Measurements from ENCODE around the gene COL4A6. TPM values are rescaled to one million over a fixed set of nuclear protein-coding genes. Genes with fewer than 3 reads are reported as not detected.

Gene COL4A6
- polyA plus RNA-seq, 1 experiment, result 20.2 TPM

DNA sequence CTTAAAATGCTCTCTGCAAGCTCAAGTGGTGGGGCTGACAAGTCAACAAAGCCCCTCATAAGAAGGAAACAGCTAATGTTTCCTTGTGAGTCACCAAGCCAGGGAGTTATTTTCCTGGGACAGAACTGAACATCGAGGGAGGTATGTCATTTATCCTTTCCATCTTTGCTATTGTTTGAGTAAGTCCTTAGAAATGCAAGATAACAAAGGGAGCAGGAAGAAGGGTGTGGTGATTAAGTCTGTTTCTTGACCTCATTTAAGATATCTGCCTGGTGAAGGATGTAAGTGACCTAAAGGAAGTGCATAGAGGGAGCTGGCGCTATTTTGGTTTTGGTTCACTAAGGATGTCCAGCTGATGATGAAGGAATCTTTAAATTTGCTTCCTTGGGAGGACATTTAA, 306.8 kb downstream of the COL4A6 start:
- ChIA-PET CTCF (interaction anchor here (0.5 kb wide), 1 partner anchor 449 kb away, joined by 3 read pairs; no protein-coding TSS in a partner anchor), POLR2A (no interaction called here)
- Histone ChIP-seq H3K4me3 (ENCODE audit: low read depth, low read length) (no peak overlapping the region), H3K27me3 (ENCODE audit: control insufficient read depth, insufficient read depth, low read length) (no peaks in the 10 kb centered on the region), H3K27ac (ENCODE audit: low read depth, low read length) (no peak overlapping the region), H3K9me3 (ENCODE audit: control insufficient read depth, insufficient read depth, low read length) (no peaks in the 10 kb centered on the region)
- TF ChIP-seq, protein P1, sequence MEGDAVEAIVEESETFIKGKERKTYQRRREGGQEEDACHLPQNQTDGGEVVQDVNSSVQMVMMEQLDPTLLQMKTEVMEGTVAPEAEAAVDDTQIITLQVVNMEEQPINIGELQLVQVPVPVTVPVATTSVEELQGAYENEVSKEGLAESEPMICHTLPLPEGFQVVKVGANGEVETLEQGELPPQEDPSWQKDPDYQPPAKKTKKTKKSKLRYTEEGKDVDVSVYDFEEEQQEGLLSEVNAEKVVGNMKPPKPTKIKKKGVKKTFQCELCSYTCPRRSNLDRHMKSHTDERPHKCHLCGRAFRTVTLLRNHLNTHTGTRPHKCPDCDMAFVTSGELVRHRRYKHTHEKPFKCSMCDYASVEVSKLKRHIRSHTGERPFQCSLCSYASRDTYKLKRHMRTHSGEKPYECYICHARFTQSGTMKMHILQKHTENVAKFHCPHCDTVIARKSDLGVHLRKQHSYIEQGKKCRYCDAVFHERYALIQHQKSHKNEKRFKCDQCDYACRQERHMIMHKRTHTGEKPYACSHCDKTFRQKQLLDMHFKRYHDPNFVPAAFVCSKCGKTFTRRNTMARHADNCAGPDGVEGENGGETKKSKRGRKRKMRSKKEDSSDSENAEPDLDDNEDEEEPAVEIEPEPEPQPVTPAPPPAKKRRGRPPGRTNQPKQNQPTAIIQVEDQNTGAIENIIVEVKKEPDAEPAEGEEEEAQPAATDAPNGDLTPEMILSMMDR (IDR thresholded peaks at IDR 0.05; ENCODE audit: low read depth, low read length), result no peak
- no peak for DNase-seq (ENCODE audit: low read depth, low spot score)

DNA sequence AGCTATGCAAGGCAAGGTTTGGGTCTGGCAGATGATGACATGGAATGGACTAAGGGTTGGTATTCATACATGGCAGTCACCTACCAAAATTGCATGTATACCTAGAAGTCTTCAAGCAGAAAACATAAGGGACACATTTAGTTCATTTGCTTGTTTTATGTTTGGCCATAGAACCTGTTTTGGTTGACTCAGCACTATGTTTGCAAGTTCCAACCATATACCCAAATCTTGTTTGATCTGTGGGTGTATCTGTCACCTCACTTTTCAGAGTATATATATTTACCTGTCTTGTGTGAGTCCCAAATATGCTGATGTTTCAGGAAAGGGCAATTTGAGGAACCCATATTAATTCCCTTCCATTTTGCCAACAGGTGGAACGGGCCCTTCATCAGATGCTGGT, 307.3 kb downstream of the COL4A6 start:
- no peaks in the 10 kb centered on the region for H3K9me3 ChIP-seq (ENCODE audit: control insufficient read depth, insufficient read depth, low read length)
- H3K4me3 ChIP-seq (ENCODE audit: low read depth, low read length), result no peak overlapping the region
- TF ChIP-seq, protein P1 (IDR thresholded peaks at IDR 0.05; ENCODE audit: low read depth, low read length), result no peak
- H3K27me3 ChIP-seq (ENCODE audit: control insufficient read depth, insufficient read depth, low read length), result no peaks in the 10 kb centered on the region
- ChIA-PET POLR2A (no interaction called here), CTCF (no interaction called here)
- H3K27ac ChIP-seq (ENCODE audit: low read depth, low read length), result no peak overlapping the region
- no peak for DNase-seq (ENCODE audit: low read depth, low spot score)

DNA sequence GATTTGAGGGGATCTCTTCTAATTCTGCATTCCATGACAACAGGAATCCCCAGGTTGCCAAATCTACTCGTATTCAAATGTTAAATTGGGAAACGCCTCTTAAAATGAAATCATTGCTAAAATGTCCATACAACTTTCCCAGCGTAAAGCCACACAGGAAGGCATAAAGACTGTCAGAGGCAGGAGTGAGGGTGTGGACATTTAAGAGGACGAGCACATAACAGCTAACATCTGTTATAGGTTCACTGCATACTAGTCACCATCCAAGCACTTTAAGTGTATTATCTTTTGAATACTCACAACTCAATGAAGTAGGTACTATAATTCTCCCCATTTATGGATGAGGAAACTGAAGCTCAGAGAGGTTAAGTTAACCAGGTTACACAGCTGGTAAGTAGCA, 311.1 kb downstream of the COL4A6 start:
- DNase-seq (ENCODE audit: low read depth, low spot score), result no peak
- ChIA-PET CTCF (no interaction called here), POLR2A (no interaction called here)
- H3K27me3 ChIP-seq (ENCODE audit: control insufficient read depth, insufficient read depth, low read length), result no peaks in the 10 kb centered on the region
- no peaks in the 10 kb centered on the region for H3K9me3 ChIP-seq (ENCODE audit: control insufficient read depth, insufficient read depth, low read length)
- no peak overlapping the region for H3K4me3 ChIP-seq (ENCODE audit: low read depth, low read length)
- TF ChIP-seq, protein P1 (IDR thresholded peaks at IDR 0.05; ENCODE audit: low read depth, low read length), result no peak
- H3K27ac ChIP-seq (ENCODE audit: low read depth, low read length), result no peak overlapping the region

DNA sequence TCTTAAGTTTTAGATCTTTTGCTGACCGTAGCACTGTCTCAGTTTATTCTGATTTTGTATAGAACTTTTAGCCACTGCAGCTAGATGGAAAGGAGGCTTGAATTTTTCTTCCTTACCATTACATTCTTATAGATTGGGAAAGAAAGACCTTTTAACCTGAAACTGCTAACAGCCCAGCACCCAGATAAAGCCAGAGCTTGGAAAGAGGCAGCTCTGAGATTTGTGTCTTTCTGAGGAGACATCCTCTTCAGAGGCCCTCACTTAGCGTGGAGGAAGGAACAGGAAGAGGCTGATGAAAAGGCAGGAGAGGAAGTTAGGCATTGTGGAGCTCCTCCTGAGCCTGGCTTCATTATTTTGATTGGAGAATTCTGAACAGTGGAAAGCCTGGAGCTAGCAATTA, 311.6 kb downstream of the COL4A6 start:
- POLR2A ChIA-PET, result no interaction called here

DNA sequence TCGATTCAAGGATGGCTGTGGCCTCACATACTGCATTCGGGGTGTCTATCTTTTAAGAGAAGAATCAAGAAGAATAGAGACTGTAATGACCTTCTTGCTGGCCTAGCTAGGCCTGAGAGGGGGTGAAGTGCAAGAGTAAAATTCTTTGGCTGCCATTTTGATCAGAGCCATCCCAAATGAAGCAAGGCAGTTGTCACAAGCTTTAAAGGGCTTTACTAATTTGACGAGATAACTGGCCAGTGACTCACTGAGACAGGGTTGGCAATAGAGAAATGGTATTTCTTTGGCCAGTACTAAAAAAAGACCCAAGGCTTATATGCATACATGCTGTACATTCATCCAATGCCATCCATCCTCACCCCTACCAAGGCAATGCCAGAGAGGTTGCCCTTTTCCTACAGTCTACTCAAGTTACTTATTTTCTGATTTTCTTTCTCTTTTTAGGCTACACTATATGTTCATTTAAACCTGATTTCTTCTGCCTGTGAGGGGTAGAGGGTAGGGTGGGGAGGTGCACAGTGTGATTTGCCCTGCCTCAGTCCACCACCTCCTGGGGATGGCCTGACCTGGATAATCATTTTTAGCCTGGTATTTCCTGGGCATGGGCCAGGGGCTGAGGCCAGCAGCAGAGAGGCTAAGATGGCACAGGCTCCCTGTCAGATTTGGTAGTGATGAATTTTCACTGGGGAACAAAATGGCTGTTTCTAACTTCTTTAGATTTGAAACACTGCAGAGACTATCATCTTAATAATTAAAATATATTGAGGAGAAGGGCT, 314.4 kb downstream of the COL4A6 start:
- CTCF ChIA-PET, result no interaction called here
- POLR2A ChIA-PET, result interaction anchor here (1.1 kb wide), 1 partner anchor 32 kb away, joined by 4 read pairs; the partner anchor contains the start of gene ATG4A
- no peak overlapping the region for H3K27ac ChIP-seq (ENCODE audit: low read depth, low read length)

More for the DNA sequence above, 311.6 kb downstream of the COL4A6 start:
- no peaks in the 10 kb centered on the region for H3K27me3 ChIP-seq (ENCODE audit: control insufficient read depth, insufficient read depth, low read length)
- no peak overlapping the region for H3K27ac ChIP-seq (ENCODE audit: low read depth, low read length)
- H3K9me3 ChIP-seq (ENCODE audit: control insufficient read depth, insufficient read depth, low read length), result no peaks in the 10 kb centered on the region
- CTCF ChIA-PET, result no interaction called here
- TF ChIP-seq, protein P1 (IDR thresholded peaks at IDR 0.05; ENCODE audit: low read depth, low read length), result no peak
- no peak for DNase-seq (ENCODE audit: low read depth, low spot score)
- H3K4me3 ChIP-seq (ENCODE audit: low read depth, low read length), result no peak overlapping the region

More for the DNA sequence above, 314.4 kb downstream of the COL4A6 start:
- DNase-seq (ENCODE audit: low read depth, low spot score), result no peak
- TF ChIP-seq, protein P1 (IDR thresholded peaks at IDR 0.05; ENCODE audit: low read depth, low read length), result no peak
- Histone ChIP-seq H3K9me3 (ENCODE audit: control insufficient read depth, insufficient read depth, low read length) (no peaks in the 10 kb centered on the region), H3K4me3 (ENCODE audit: low read depth, low read length) (no peak overlapping the region), H3K27me3 (ENCODE audit: control insufficient read depth, insufficient read depth, low read length) (no peaks in the 10 kb centered on the region)
